Natural killer cell (primary cell): Measurements from ENCODE around the gene SLC1A2. TPM values are rescaled to one million over a fixed set of nuclear protein-coding genes. Genes with fewer than 3 reads are reported as not detected.

Experiments used
- ATAC-seq, 3 donors: fragments of 150-1000 bp in 2 of 3; fragments of 200-7000 bp in 1 of 3; cut with Tn5 transposase; 1 replicate in 1 of 3; 2 replicates in 2 of 3; pipeline ENCODE4 v1.10.0; 2021; ENCODE audit warnings: mild to moderate bottlenecking in 2 of 3, moderate library complexity in 2 of 3
- DNase-seq, 2 donors: peaks; one replicate each; pipeline versions ENCODE4 v3.0.0 to v3.0.0-alpha.2; 2013 to 2021; ENCODE audit warnings: mixed read lengths in 1 of 2
- H3K27ac ChIP-seq: one replicate; pipeline ENCODE4 v1.5.1; 2013; ENCODE audit warnings: mild to moderate bottlenecking, low read length
- H3K27me3 ChIP-seq: one replicate; pipeline ENCODE4 v1.6.1; 2013; ENCODE audit warnings: low read length; ENCODE audit not compliant: control insufficient read depth, insufficient read depth
- H3K36me3 ChIP-seq: one replicate; pipeline ENCODE4 v1.6.1; 2013; ENCODE audit warnings: low read length; ENCODE audit not compliant: control insufficient read depth, insufficient read depth
- H3K4me1 ChIP-seq: one replicate; pipeline ENCODE4 v1.6.1; 2013; ENCODE audit warnings: low read length; ENCODE audit not compliant: control insufficient read depth, insufficient read depth
- H3K4me3 ChIP-seq: one replicate; pipeline ENCODE4 v1.5.1; 2013; ENCODE audit warnings: low read length
- H3K9me3 ChIP-seq: one replicate; pipeline ENCODE4 v1.6.1; 2013; ENCODE audit warnings: low read length; ENCODE audit not compliant: control insufficient read depth, insufficient read depth
- H3K27ac Mint-ChIP-seq, 2 donors: one replicate each; pipeline ENCODE4 v1.8.0; 2022; ENCODE audit warnings: mild to moderate bottlenecking in 2 of 2, mixed read lengths in 2 of 2, moderate library complexity in 1 of 2
- H3K27me3 Mint-ChIP-seq, 2 donors: one replicate each; pipeline ENCODE4 v1.8.0; 2022; ENCODE audit warnings: low read depth in 2 of 2, mixed read lengths in 2 of 2
- H3K36me3 Mint-ChIP-seq: one replicate; pipeline ENCODE4 v1.8.0; 2022; ENCODE audit warnings: mixed read lengths
- H3K4me1 Mint-ChIP-seq, 2 donors: one replicate each; pipeline ENCODE4 v1.8.0; 2022; ENCODE audit warnings: mixed read lengths in 2 of 2
- H3K4me3 Mint-ChIP-seq: one replicate; pipeline ENCODE4 v1.8.0; 2022; ENCODE audit warnings: mild to moderate bottlenecking, moderate library complexity, mixed read lengths
- H3K9me3 Mint-ChIP-seq, 2 donors: one replicate each; pipeline ENCODE4 v1.8.0; 2022; ENCODE audit warnings: mixed read lengths in 2 of 2
- CTCF ChIP-seq: fragments of 200-600 bp; IDR thresholded peaks from one replicate; pipeline ENCODE4 v1.8.0; 2022; ENCODE audit warnings: antibody characterized with exemption
- WGBS: methylation state at CpG from one replicate; pipeline ENCODE4 v1.1.7; 2013; ENCODE audit warnings: missing lambda C conversion rate; ENCODE audit not compliant: insufficient coverage; 5-methylcytosine and 5-hydroxymethylcytosine counted together
- intact Hi-C: fragments of 100-400 bp; cut with micrococcal nuclease; formaldehyde crosslinking; loops from one replicate; pipeline ENCODE4 v1.14.2; 2022
- total RNA-seq, 4 donors: library from RNA; stranded (reverse); fragments of 120-200 nt in 1 of 4; gene quantifications; one replicate each; pipeline versions ENCODE4 v1.2.3 to v1.2.4, GENCODE V29; 2013 to 2022

SLC1A2 gene
- total RNA-seq, 3 donors from 2014 or later (not counting 1 experiment from before 2014, with no cell fraction given): 0.02 TPM; not detected in 2

GRCh38 chr11:35274909-35275785, 144.2 kb downstream of the SLC1A2 start:
- intact Hi-C loops: no loop called here
- H3K27me3 ChIP-seq: no peaks in the 10 kb centered on the region
- 84% methylated on average over 5 of the region's 6 CpGs for WGBS

GRCh38 chr11:35272391-35272902, 146.9 kb downstream of the SLC1A2 start:
- intact Hi-C loops: no loop called here
- DNase-seq: peak; percentile 23 to 74
- no peaks in the 10 kb centered on the region for H3K9me3 Mint-ChIP-seq
- peak overlapping the region; percentile 0 to 12 for H3K27ac Mint-ChIP-seq
- peaks cover 21 to 24% of the 10 kb centered on the region in 2 donors for H3K4me1 Mint-ChIP-seq
- peak overlapping the region; percentile 65 for H3K4me3 Mint-ChIP-seq
- ATAC-seq: peak; percentile 83 to 92 (median 88)
- H3K4me3 ChIP-seq: no peak overlapping the region
- H3K9me3 ChIP-seq: no peaks in the 10 kb centered on the region
- H3K36me3 Mint-ChIP-seq: no peaks in the 10 kb centered on the region
- peak overlapping the region; percentile 75 for H3K27ac ChIP-seq
- TF ChIP-seq CTCF: no peak
- H3K27me3 ChIP-seq: no peaks in the 10 kb centered on the region
- WGBS: 9% methylated on average over 5 of the region's 5 CpGs
- H3K36me3 ChIP-seq: no peaks in the 10 kb centered on the region
- H3K4me1 ChIP-seq: peaks cover 19% of the 10 kb centered on the region
- H3K27me3 Mint-ChIP-seq: peaks cover 13 to 30% of the 10 kb centered on the region in 2 donors

More at GRCh38 chr11:35274909-35275785, 144.2 kb downstream of the SLC1A2 start:
- Histone ChIP-seq H3K27ac (no peak overlapping the region), H3K4me3 (no peak overlapping the region), H3K9me3 (no peaks in the 10 kb centered on the region), H3K36me3 (no peaks in the 10 kb centered on the region), H3K4me1 (peaks cover 19% of the 10 kb centered on the region)
- DNase-seq (no peak), ATAC-seq (no peak)
- H3K27ac Mint-ChIP-seq: no peak overlapping the region
- H3K4me3 Mint-ChIP-seq: no peak overlapping the region
- H3K27me3 Mint-ChIP-seq: peaks cover 16 to 30% of the 10 kb centered on the region in 2 donors
- H3K9me3 Mint-ChIP-seq: no peaks in the 10 kb centered on the region
- TF ChIP-seq CTCF: no peak
- peaks cover 21 to 24% of the 10 kb centered on the region in 2 donors for H3K4me1 Mint-ChIP-seq
- H3K36me3 Mint-ChIP-seq: no peaks in the 10 kb centered on the region

- no peak for TF ChIP-seq CTCF
- H3K36me3 Mint-ChIP-seq: no peaks in the 10 kb centered on the region
- DNase-seq: no peak
- no peak overlapping the region for H3K4me3 Mint-ChIP-seq
- Histone ChIP-seq H3K36me3 (no peaks in the 10 kb centered on the region), H3K4me1 (peaks cover 19% of the 10 kb centered on the region), H3K27me3 (no peaks in the 10 kb centered on the region), H3K4me3 (no peak overlapping the region), H3K9me3 (no peaks in the 10 kb centered on the region), H3K27ac (no peak overlapping the region)
- no peaks in the 10 kb centered on the region for H3K9me3 Mint-ChIP-seq
- no peak for ATAC-seq
- 95% methylated on average over 3 of the region's 3 CpGs for WGBS
- intact Hi-C loops: no loop called here
- peaks cover 8 to 24% of the 10 kb centered on the region in 2 donors for H3K27me3 Mint-ChIP-seq
- H3K4me1 Mint-ChIP-seq: peaks cover 21 to 24% of the 10 kb centered on the region in 2 donors
- H3K27ac Mint-ChIP-seq: peak overlapping the region in 1 of 2 donors; percentile 12
Measured at GRCh38 chr11:35271031-35271430, 148.3 kb downstream of the SLC1A2 start.
